Neural progenitor cell (in vitro differentiated cells): ENCODE measurements around the gene GFOD1. TPM values are rescaled to one million over a fixed set of nuclear protein-coding genes. Genes with fewer than 3 reads are reported as not detected.

Experiments
- DNase-seq: peaks from one replicate; pipeline ENCODE4 v3.0.0-alpha.2; 2016; ENCODE audit warnings: low spot score
- H2AFZ ChIP-seq: fragments of 200-600 bp; sonication (generic); replicated peaks from 2 replicates; pipeline ENCODE4 v1.6.1; 2016; ENCODE audit warnings: antibody characterized with exemption
- H3F3A ChIP-seq: fragments of 200-600 bp; sonication (generic); 2 replicates; pipeline ENCODE4 v1.6.1; 2016; ENCODE audit warnings: antibody characterized with exemption, low read depth
- H3K27ac ChIP-seq: fragments of 200-600 bp; sonication (generic); 2 replicates; pipeline ENCODE4 v1.5.1; 2016; ENCODE audit warnings: mild to moderate bottlenecking
- H3K27me3 ChIP-seq: fragments of 200-600 bp; sonication (generic); 2 replicates; pipeline ENCODE4 v1.6.1; 2016; ENCODE audit warnings: mild to moderate bottlenecking, moderate library complexity
- H3K36me3 ChIP-seq: fragments of 200-600 bp; sonication (generic); 2 replicates; pipeline ENCODE4 v1.5.1; 2016
- H3K4me1 ChIP-seq: fragments of 200-600 bp; sonication (generic); 2 replicates; pipeline ENCODE4 v1.6.1; 2016; ENCODE audit warnings: mixed run types
- H3K4me2 ChIP-seq: fragments of 200-600 bp; sonication (generic); 2 replicates; pipeline ENCODE4 v1.6.1; 2016
- H3K4me3 ChIP-seq: fragments of 200-600 bp; sonication (generic); 2 replicates; pipeline ENCODE4 v1.5.1; 2016
- H3K79me2 ChIP-seq: fragments of 200-600 bp; sonication (generic); 2 replicates; pipeline ENCODE4 v1.6.1; 2016; ENCODE audit warnings: low read depth
- H3K9ac ChIP-seq: fragments of 200-600 bp; sonication (generic); 2 replicates; pipeline ENCODE4 v1.6.1; 2016
- H3K9me3 ChIP-seq: fragments of 200-600 bp; sonication (generic); 2 replicates; pipeline ENCODE4 v1.5.1; 2016; ENCODE audit warnings: low read depth
- H4K20me1 ChIP-seq: fragments of 200-600 bp; sonication (generic); 2 replicates; pipeline ENCODE4 v1.6.1; 2016; ENCODE audit warnings: low read depth
- H3K27ac Mint-ChIP-seq: 3 replicates; pipeline ENCODE4 v1.8.0; 2021; ENCODE audit warnings: mixed read lengths
- H3K27me3 Mint-ChIP-seq: 2 replicates; pipeline ENCODE4 v1.8.0; 2022; ENCODE audit warnings: low read depth, mild to moderate bottlenecking, inconsistent platforms, moderate library complexity, mixed read lengths; ENCODE audit not compliant: insufficient read depth
- H3K36me3 Mint-ChIP-seq: 3 replicates; pipeline ENCODE4 v1.8.0; 2021; ENCODE audit warnings: mixed read lengths
- H3K4me1 Mint-ChIP-seq: 3 replicates; pipeline ENCODE4 v1.8.0; 2021; ENCODE audit warnings: mixed read lengths
- H3K4me3 Mint-ChIP-seq: 3 replicates; pipeline ENCODE4 v1.8.0; 2021; ENCODE audit warnings: mild to moderate bottlenecking, moderate library complexity, mixed read lengths
- H3K9me3 Mint-ChIP-seq: 3 replicates; pipeline ENCODE4 v1.8.0; 2020; ENCODE audit warnings: mixed read lengths
- EZH2 ChIP-seq: fragments of 200-600 bp; sonication (generic); IDR thresholded peaks from 2 replicates; pipeline ENCODE4 v1.6.1; 2017; ENCODE audit warnings: antibody characterized with exemption, mild to moderate bottlenecking, moderate library complexity
- EZH2phosphoT487 ChIP-seq: fragments of 200-600 bp; sonication (generic); IDR thresholded peaks from 2 replicates; pipeline ENCODE4 v1.6.1; 2017; ENCODE audit warnings: antibody characterized with exemption
- total RNA-seq: library from RNA; depleted of rRNA; stranded (reverse); fragments of >200 nt; gene quantifications from 2 replicates; pipeline ENCODE4 v1.2.3, GENCODE V29; 2015; ENCODE audit warnings: low replicate concordance
- TF ChIP-seq, protein P1 (sequence below): fragments of 200-600 bp; sonication (generic); IDR thresholded peaks from 2 replicates; pipeline ENCODE4 v1.5.1; 2017; ENCODE audit warnings: antibody characterized with exemption, mild to moderate bottlenecking

The GFOD1 gene
- total RNA-seq, 1 donor from 2014 or later, result 1.8 TPM

DNA sequence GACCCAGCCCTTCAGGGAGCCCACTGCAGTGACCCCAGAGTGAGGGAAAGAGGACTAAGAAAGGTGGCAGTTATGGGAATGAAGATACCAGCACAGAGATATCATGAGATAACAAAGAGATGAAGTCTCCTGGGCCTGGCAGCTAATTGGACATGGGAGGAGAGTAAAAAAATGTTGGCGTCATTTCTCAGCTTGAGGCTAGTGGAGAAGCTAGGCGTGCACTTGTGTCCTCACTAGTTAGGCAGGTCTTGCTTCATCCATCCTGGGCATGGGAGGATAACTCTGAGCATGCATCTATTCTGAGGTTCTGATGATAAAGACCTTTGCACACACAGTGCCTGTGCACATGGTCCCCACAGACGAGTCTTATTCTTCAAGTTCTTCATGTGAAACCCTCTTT is 4.1 kb upstream of the GFOD1 start:
- no peak overlapping the region for H3K4me3 ChIP-seq
- H3K79me2 ChIP-seq, result no peaks in the 10 kb centered on the region
- H3K4me3 Mint-ChIP-seq, result no peak overlapping the region
- no peak overlapping the region for H3K9ac ChIP-seq
- H3K4me1 ChIP-seq, result peaks cover 9% of the 10 kb centered on the region
- H3K27ac ChIP-seq, result no peak overlapping the region
- H3K36me3 ChIP-seq, result no peaks in the 10 kb centered on the region
- H2AFZ ChIP-seq, result no peak overlapping the region
- no peak overlapping the region for H3K27ac Mint-ChIP-seq
- TF ChIP-seq EZH2 (no peak), EZH2phosphoT487 (no peak)
- TF ChIP-seq, protein P1, sequence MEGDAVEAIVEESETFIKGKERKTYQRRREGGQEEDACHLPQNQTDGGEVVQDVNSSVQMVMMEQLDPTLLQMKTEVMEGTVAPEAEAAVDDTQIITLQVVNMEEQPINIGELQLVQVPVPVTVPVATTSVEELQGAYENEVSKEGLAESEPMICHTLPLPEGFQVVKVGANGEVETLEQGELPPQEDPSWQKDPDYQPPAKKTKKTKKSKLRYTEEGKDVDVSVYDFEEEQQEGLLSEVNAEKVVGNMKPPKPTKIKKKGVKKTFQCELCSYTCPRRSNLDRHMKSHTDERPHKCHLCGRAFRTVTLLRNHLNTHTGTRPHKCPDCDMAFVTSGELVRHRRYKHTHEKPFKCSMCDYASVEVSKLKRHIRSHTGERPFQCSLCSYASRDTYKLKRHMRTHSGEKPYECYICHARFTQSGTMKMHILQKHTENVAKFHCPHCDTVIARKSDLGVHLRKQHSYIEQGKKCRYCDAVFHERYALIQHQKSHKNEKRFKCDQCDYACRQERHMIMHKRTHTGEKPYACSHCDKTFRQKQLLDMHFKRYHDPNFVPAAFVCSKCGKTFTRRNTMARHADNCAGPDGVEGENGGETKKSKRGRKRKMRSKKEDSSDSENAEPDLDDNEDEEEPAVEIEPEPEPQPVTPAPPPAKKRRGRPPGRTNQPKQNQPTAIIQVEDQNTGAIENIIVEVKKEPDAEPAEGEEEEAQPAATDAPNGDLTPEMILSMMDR, result no peak
- H4K20me1 ChIP-seq, result no peaks in the 10 kb centered on the region
- H3K27me3 ChIP-seq, result peaks cover 35% of the 10 kb centered on the region
- H3K9me3 ChIP-seq, result no peaks in the 10 kb centered on the region
- no peaks in the 10 kb centered on the region for H3K36me3 Mint-ChIP-seq
- peaks cover 32% of the 10 kb centered on the region for H3F3A ChIP-seq
- no peak for DNase-seq
- no peaks in the 10 kb centered on the region for H3K9me3 Mint-ChIP-seq
- H3K4me1 Mint-ChIP-seq, result peaks cover 14% of the 10 kb centered on the region
- H3K4me2 ChIP-seq, result no peak overlapping the region
- H3K27me3 Mint-ChIP-seq, result peaks cover 17% of the 10 kb centered on the region

GRCh38 chr6:13490402-13490801 is 3.0 kb upstream of the GFOD1 start:
- TF ChIP-seq, protein P1, result no peak
- TF ChIP-seq EZH2, result no peak
- no peak for TF ChIP-seq EZH2phosphoT487
- Histone ChIP-seq H3K27ac (no peak overlapping the region), H3K27me3 (peaks cover 46% of the 10 kb centered on the region), H3K4me2 (no peak overlapping the region), H3K9me3 (no peaks in the 10 kb centered on the region), H3K4me1 (peaks cover 6% of the 10 kb centered on the region), H3K79me2 (no peaks in the 10 kb centered on the region), H3K9ac (no peak overlapping the region), H3F3A (peaks cover 28% of the 10 kb centered on the region), H3K4me3 (no peak overlapping the region), H2AFZ (no peak overlapping the region), H3K36me3 (no peaks in the 10 kb centered on the region), H4K20me1 (no peaks in the 10 kb centered on the region)
- Mint-ChIP-seq H3K27me3 (peaks cover 19% of the 10 kb centered on the region), H3K27ac (no peak overlapping the region), H3K4me1 (peaks cover 11% of the 10 kb centered on the region), H3K9me3 (no peaks in the 10 kb centered on the region), H3K36me3 (no peaks in the 10 kb centered on the region), H3K4me3 (peak overlapping the region; percentile 67)
- no peak for DNase-seq

- Histone ChIP-seq H3K79me2 (no peaks in the 10 kb centered on the region), H3K9ac (no peak overlapping the region), H3K4me3 (no peak overlapping the region), H3K9me3 (no peaks in the 10 kb centered on the region), H3K36me3 (no peaks in the 10 kb centered on the region), H3F3A (peaks cover 32% of the 10 kb centered on the region), H2AFZ (no peak overlapping the region), H3K27me3 (peaks cover 62% of the 10 kb centered on the region), H3K4me2 (no peak overlapping the region), H3K4me1 (peaks cover 10% of the 10 kb centered on the region), H4K20me1 (no peaks in the 10 kb centered on the region), H3K27ac (no peak overlapping the region)
- no peaks in the 10 kb centered on the region for H3K36me3 Mint-ChIP-seq
- no peak for DNase-seq
- H3K27ac Mint-ChIP-seq, result no peak overlapping the region
- H3K4me3 Mint-ChIP-seq, result peak overlapping the region; percentile 83
- H3K9me3 Mint-ChIP-seq, result no peaks in the 10 kb centered on the region
- H3K4me1 Mint-ChIP-seq, result peaks cover 20% of the 10 kb centered on the region
- no peak for TF ChIP-seq EZH2
- TF ChIP-seq, protein P1, result no peak
- TF ChIP-seq EZH2phosphoT487, result no peak
- H3K27me3 Mint-ChIP-seq, result peaks cover 29% of the 10 kb centered on the region
These were observed 1.5 kb upstream of the GFOD1 start for GRCh38 chr6:13488896-13489237.
